Neuronal stem cell (in vitro differentiated cells): ENCODE data around the gene COL5A1.

Experiments
- DNase-seq: peaks from one replicate; pipeline ENCODE4 v3.0.0-alpha.2; 2013; ENCODE audit warnings: low spot score
- H2AFZ ChIP-seq: one replicate; pipeline ENCODE4 v1.6.1; 2013; ENCODE audit warnings: mild to moderate bottlenecking, low read length, inconsistent platforms
- H2AK5ac ChIP-seq: 2 replicates; pipeline ENCODE4 v1.6.1; 2013; ENCODE audit warnings: low read depth, mild to moderate bottlenecking, inconsistent platforms, low read length, moderate library complexity, mixed read lengths
- H2BK120ac ChIP-seq: 2 replicates; pipeline ENCODE4 v1.6.1; 2013; ENCODE audit warnings: low read depth, mild to moderate bottlenecking, inconsistent platforms, low read length, moderate library complexity, mixed read lengths
- H2BK12ac ChIP-seq: one replicate; pipeline ENCODE4 v1.6.1; 2013; ENCODE audit warnings: low read length, inconsistent platforms
- H2BK15ac ChIP-seq: 2 replicates; pipeline ENCODE4 v1.6.1; 2013; ENCODE audit warnings: mild to moderate bottlenecking, low read length, inconsistent platforms, mixed read lengths
- H2BK5ac ChIP-seq: one replicate; pipeline ENCODE4 v1.6.1; 2013; ENCODE audit warnings: inconsistent platforms, mild to moderate bottlenecking, low read length, moderate library complexity
- H3K14ac ChIP-seq: one replicate; pipeline ENCODE4 v1.6.1; 2013; ENCODE audit warnings: low read length, inconsistent platforms
- H3K18ac ChIP-seq: 2 replicates; pipeline ENCODE4 v1.6.1; 2013; ENCODE audit warnings: low read length, inconsistent platforms
- H3K23ac ChIP-seq: 2 replicates; pipeline ENCODE4 v1.6.1; 2013; ENCODE audit warnings: low read depth, mild to moderate bottlenecking, mixed read lengths, low read length, inconsistent platforms; ENCODE audit not compliant: poor library complexity
- H3K27ac ChIP-seq: replicated peaks from 3 replicates; pipeline ENCODE4 v1.5.1; 2013; ENCODE audit warnings: low read length, inconsistent platforms
- H3K27me3 ChIP-seq, 3 experiments: 2 replicates each; pipeline ENCODE4 v1.6.1; 2013; ENCODE audit warnings: low read length in 3 of 3, mild to moderate bottlenecking in 2 of 3, inconsistent platforms in 1 of 3, low read depth in 1 of 3, mixed read lengths in 1 of 3, moderate library complexity in 1 of 3; ENCODE audit not compliant: control insufficient read depth in 3 of 3, insufficient read depth in 3 of 3
- H3K36me3 ChIP-seq, 2 donors: replicated peaks in 1 of 2; 2 replicates each; pipeline ENCODE4 v1.6.1; 2013; ENCODE audit warnings: low read length in 2 of 2; ENCODE audit not compliant: control insufficient read depth in 2 of 2, insufficient read depth in 2 of 2
- H3K4ac ChIP-seq: 2 replicates; pipeline ENCODE4 v1.6.1; 2013; ENCODE audit warnings: inconsistent platforms, mild to moderate bottlenecking, low read length, moderate library complexity
- H3K4me1 ChIP-seq, 2 donors: 1 replicate in 1 of 2; 2 replicates in 1 of 2; pipeline ENCODE4 v1.6.1; 2013; ENCODE audit warnings: low read length in 2 of 2, low read depth in 1 of 2; ENCODE audit not compliant: control insufficient read depth in 2 of 2, insufficient read depth in 1 of 2
- H3K4me2 ChIP-seq: one replicate; pipeline ENCODE4 v1.6.1; 2013; ENCODE audit warnings: mild to moderate bottlenecking, low read length, inconsistent platforms; ENCODE audit not compliant: insufficient read depth, poor library complexity, severe bottlenecking
- H3K4me3 ChIP-seq, 2 donors: 2 replicates each; pipeline ENCODE4 v1.5.1; 2013; ENCODE audit warnings: low read length in 2 of 2, mild to moderate bottlenecking in 2 of 2, inconsistent platforms in 1 of 2, moderate library complexity in 1 of 2
- H3K79me1 ChIP-seq: one replicate; pipeline ENCODE4 v1.6.1; 2013; ENCODE audit warnings: low read depth, mild to moderate bottlenecking, inconsistent platforms, low read length, moderate library complexity
- H3K9ac ChIP-seq: one replicate; pipeline ENCODE4 v1.6.1; 2013; ENCODE audit warnings: mild to moderate bottlenecking, low read depth, low read length, inconsistent platforms; ENCODE audit not compliant: poor library complexity
- H3K9me3 ChIP-seq, 2 donors: replicated peaks in 1 of 2; 2 replicates each; pipeline versions ENCODE3 to v1.6.1; 2013; ENCODE audit warnings: low read length in 2 of 2, mild to moderate bottlenecking in 2 of 2, inconsistent platforms in 1 of 2, low read depth in 1 of 2, mixed read lengths in 1 of 2, moderate library complexity in 1 of 2; ENCODE audit not compliant: control insufficient read depth in 2 of 2, insufficient read depth in 1 of 2
- H4K8ac ChIP-seq: one replicate; pipeline ENCODE4 v1.6.1; 2013; ENCODE audit warnings: low read depth, mild to moderate bottlenecking, inconsistent platforms, low read length, moderate library complexity
- H4K91ac ChIP-seq: one replicate; pipeline ENCODE4 v1.6.1; 2013; ENCODE audit warnings: low read length, low read depth, mild to moderate bottlenecking, inconsistent platforms; ENCODE audit not compliant: poor library complexity
- WGBS, 2 donors: extraction: QIAGEN DNeasy Blood & Tissue Kit; methylation state at CpG; one replicate each; pipeline ENCODE4 v1.1.7; 2013; ENCODE audit warnings: missing lambda C conversion rate in 2 of 2, mixed read lengths in 1 of 2; ENCODE audit not compliant: insufficient read length in 2 of 2, insufficient replicate concordance in 1 of 2; ENCODE audit errors: extremely low coverage in 2 of 2; 5-methylcytosine and 5-hydroxymethylcytosine counted together

The COL5A1 gene

GRCh38 chr9:134737842-134738580, 96.4 kb downstream of the COL5A1 start:
- DNase-seq, result no peak
- Histone ChIP-seq H3K4me1 (peaks cover 0 to 3% of the 10 kb centered on the region in 2 donors), H3K14ac (peak overlapping the region; percentile 38), H2AFZ (no peak overlapping the region), H2BK15ac (no peak overlapping the region), H3K27me3 (peaks cover 0 to 7% (median 2%) of the 10 kb centered on the region in 3 experiments), H3K9ac (no peak overlapping the region), H3K36me3 (no peaks in the 10 kb centered on the region), H3K9me3 (no peaks in the 10 kb centered on the region), H3K27ac (no peak overlapping the region), H2AK5ac (peak overlapping the region; percentile 28), H3K18ac (peak overlapping the region; percentile 83), H3K4me2 (no peak overlapping the region), H2BK5ac (no peak overlapping the region), H3K4ac (no peak overlapping the region), H2BK12ac (peak overlapping the region; percentile 19), H3K79me1 (peaks cover 2% of the 10 kb centered on the region), H2BK120ac (no peak overlapping the region), H4K8ac (no peak overlapping the region), H3K23ac (no peak overlapping the region), H3K4me3 (no peak overlapping the region), H4K91ac (no peak overlapping the region)
- WGBS, 2 donors, result no CpG with 5 or more reads among the region's 26 CpGs

GRCh38 chr9:134738869-134739659, 97.5 kb downstream of the COL5A1 start:
- H4K8ac ChIP-seq, result no peak overlapping the region
- H3K14ac ChIP-seq, result peak overlapping the region; percentile 26
- H4K91ac ChIP-seq, result no peak overlapping the region
- H3K4ac ChIP-seq, result no peak overlapping the region
- no CpG with 5 or more reads among the region's 31 CpGs for WGBS, 2 donors
- no peaks in the 10 kb centered on the region for H3K9me3 ChIP-seq
- H3K4me2 ChIP-seq, result no peak overlapping the region
- H3K36me3 ChIP-seq, result peaks cover 0 to under 1% of the 10 kb centered on the region in 2 donors
- H2BK12ac ChIP-seq, result peak overlapping the region; percentile 53
- H3K23ac ChIP-seq, result peak overlapping the region; percentile 21
- H3K4me1 ChIP-seq, result peaks cover 0 to 3% of the 10 kb centered on the region in 2 donors
- peaks cover 2% of the 10 kb centered on the region for H3K79me1 ChIP-seq
- DNase-seq, result peak; percentile 66
- peak overlapping the region; percentile 30 for H2AFZ ChIP-seq
- no peak overlapping the region for H3K27ac ChIP-seq
- no peak overlapping the region for H2BK120ac ChIP-seq
- H3K27me3 ChIP-seq, result peaks cover 0 to 7% (median 2%) of the 10 kb centered on the region in 3 experiments
- H2BK5ac ChIP-seq, result no peak overlapping the region
- no peak overlapping the region for H3K4me3 ChIP-seq
- peak overlapping the region; percentile 67 for H2AK5ac ChIP-seq
- peak overlapping the region; percentile 47 for H2BK15ac ChIP-seq
- peak overlapping the region; percentile 86 for H3K18ac ChIP-seq
- H3K9ac ChIP-seq, result no peak overlapping the region

GRCh38 chr9:134739660-134739968, 98.0 kb downstream of the COL5A1 start:
- Histone ChIP-seq H3K14ac (peak overlapping the region; percentile 26), H3K18ac (peak overlapping the region; percentile 75), H2BK120ac (no peak overlapping the region), H3K4ac (no peak overlapping the region), H3K79me1 (peaks cover 6% of the 10 kb centered on the region), H3K4me3 (no peak overlapping the region), H4K91ac (no peak overlapping the region), H3K4me1 (peaks cover 0 to 6% of the 10 kb centered on the region in 2 donors), H2AK5ac (peak overlapping the region; percentile 2), H3K4me2 (no peak overlapping the region), H2BK15ac (peak overlapping the region; percentile 47), H2BK12ac (no peak overlapping the region), H3K27me3 (peaks cover 0 to 7% (median 6%) of the 10 kb centered on the region in 3 experiments), H3K23ac (peak overlapping the region; percentile 21), H4K8ac (no peak overlapping the region), H3K36me3 (peaks cover 0 to 6% of the 10 kb centered on the region in 2 donors), H3K27ac (no peak overlapping the region), H3K9ac (no peak overlapping the region), H2AFZ (no peak overlapping the region), H3K9me3 (peaks cover 0 to 5% of the 10 kb centered on the region in 2 donors), H2BK5ac (no peak overlapping the region)
- no peak for DNase-seq
- no CpG with 5 or more reads among the region's 8 CpGs for WGBS, 2 donors

GRCh38 chr9:134740071-134740470, 98.5 kb downstream of the COL5A1 start:
- H3K79me1 ChIP-seq, result peaks cover 6% of the 10 kb centered on the region
- no peak overlapping the region for H3K23ac ChIP-seq
- DNase-seq, result no peak
- no peak overlapping the region for H2BK120ac ChIP-seq
- no peak overlapping the region for H2BK15ac ChIP-seq
- H3K27ac ChIP-seq, result no peak overlapping the region
- no peak overlapping the region for H2AFZ ChIP-seq
- H2AK5ac ChIP-seq, result peak overlapping the region; percentile 51
- H3K4me3 ChIP-seq, result no peak overlapping the region
- no CpG with 5 or more reads among the region's 16 CpGs for WGBS, 2 donors
- H4K91ac ChIP-seq, result no peak overlapping the region
- no peak overlapping the region for H3K4me2 ChIP-seq
- H3K9me3 ChIP-seq, result peaks cover 0 to 7% of the 10 kb centered on the region in 2 donors
- no peak overlapping the region for H3K14ac ChIP-seq
- H3K9ac ChIP-seq, result peak overlapping the region; percentile 32
- H3K4me1 ChIP-seq, result peaks cover 0 to 6% of the 10 kb centered on the region in 2 donors
- H3K4ac ChIP-seq, result no peak overlapping the region
- no peak overlapping the region for H2BK5ac ChIP-seq
- no peak overlapping the region for H4K8ac ChIP-seq
- peaks cover 0 to 7% (median 7%) of the 10 kb centered on the region in 3 experiments for H3K27me3 ChIP-seq
- peak overlapping the region; percentile 54 for H3K18ac ChIP-seq
- peaks cover 0 to 7% of the 10 kb centered on the region in 2 donors for H3K36me3 ChIP-seq
- no peak overlapping the region for H2BK12ac ChIP-seq
